Fibroblast of villous mesenchyme (primary cell): ENCODE measurements around the gene CDH23. TPM values are rescaled to one million over a fixed set of nuclear protein-coding genes. Genes with fewer than 3 reads are reported as not detected.

ENCODE experiments used
- DNase-seq: peaks from one replicate; pipeline ENCODE4 v3.0.0-alpha.2; 2010; ENCODE audit warnings: low read depth
- H3K4me3 ChIP-seq: 2 replicates; pipeline ENCODE4 v1.5.1; 2011; ENCODE audit warnings: low read depth, mild to moderate bottlenecking, low read length
- CTCF ChIP-seq: IDR thresholded peaks from 2 replicates; pipeline ENCODE4 v1.5.1; 2012; ENCODE audit warnings: low read depth, mild to moderate bottlenecking, low read length; ENCODE audit not compliant: insufficient read depth
- small RNA-seq: library from RNA; depleted of rRNA; stranded (forward); fragments of <200 nt; gene quantifications from one replicate; pipeline ENCODE3, GENCODE V24; 2012
- total RNA-seq: library from RNA; depleted of rRNA; stranded (reverse); fragments of >200 nt; gene quantifications from 2 replicates; pipeline ENCODE4 v1.2.3, GENCODE V29; 2012

The CDH23 gene
- total RNA-seq, 1 donor = under 0.01 TPM

DNA sequence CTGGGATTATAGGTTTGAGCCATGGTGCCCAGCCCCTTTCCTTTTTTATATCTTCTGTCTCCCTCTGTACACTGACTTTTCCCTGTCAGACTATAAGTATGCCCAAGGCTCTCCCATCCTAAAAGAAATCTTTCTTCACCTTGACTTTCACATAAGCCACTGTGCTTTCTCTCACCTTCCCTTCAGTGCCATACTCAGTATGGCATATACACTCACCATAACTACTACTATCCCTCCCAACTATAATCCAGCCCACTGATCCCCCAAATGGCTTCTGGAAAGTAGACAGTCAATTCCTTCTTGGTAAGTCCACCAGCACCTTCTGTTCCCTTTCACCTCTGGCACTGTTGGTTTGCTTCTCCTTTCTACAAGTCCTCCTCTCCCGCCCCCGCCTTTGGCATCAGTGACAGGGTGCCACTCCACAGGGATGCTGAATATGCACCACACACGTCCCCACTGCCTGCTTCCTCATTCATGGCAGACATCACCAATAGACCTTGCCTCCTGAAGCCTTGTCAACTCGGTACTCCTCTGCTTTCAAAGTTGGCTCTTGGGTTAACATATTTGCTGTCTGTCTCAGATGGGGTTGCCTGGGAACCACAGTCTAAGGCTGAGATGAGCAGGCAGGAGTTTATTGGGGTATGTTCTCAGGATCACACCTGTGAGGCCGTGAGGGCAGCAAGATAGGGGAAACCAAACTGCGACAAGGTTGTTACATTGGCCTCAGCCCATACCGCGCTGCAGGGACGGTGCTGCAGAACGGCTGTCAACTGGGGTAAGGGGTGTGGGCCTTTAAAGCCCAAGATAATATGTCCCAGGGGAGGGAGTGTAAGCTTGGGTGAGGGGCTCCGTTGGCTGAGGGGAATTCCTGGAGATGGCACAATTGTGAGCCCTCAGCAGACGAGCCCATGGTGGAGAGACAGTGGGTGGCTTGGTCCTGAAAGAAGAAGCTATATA is 461.5 kb downstream of the CDH23 start:
- H3K4me3 ChIP-seq = no peak overlapping the region
- TF ChIP-seq CTCF = no peak
- DNase-seq = no peak

DNA sequence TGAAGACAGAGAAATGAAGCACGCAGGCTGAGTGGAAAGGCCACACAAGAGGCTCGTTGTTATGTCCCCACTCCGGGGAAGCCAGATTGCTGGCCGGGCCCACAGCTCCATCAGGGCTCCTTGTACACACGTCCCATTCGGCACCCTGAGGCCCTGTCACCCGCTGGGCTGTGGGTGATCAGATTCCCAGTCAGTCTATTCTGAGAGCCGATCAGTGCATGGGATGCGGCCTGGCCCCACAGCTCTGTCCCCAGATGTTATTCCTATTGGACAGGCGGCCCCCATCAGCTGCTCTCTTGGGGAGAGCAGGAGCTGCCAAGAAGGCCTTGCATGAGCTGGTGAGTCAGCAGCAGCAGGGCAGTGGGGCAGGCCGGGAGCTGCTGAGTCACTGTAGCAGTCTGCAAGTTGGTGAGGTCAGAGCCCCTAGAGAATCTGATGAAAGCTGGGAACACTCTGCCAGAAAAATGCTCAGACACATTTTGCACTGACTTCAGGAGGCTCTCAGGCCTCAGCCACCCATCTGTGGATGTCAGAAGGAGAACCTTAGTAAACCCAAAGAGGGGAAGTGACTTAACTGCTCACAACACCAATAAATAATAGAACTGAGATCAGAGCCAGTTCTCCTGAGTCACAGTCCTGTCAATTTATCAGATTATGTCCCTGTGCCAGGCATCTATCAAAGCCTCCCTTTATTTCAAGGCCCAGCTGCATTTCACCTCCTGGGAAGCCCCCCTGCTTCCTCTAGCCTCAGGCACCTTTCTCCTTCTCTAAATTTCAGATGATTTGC is 463.7 kb downstream of the CDH23 start:
- no peak overlapping the region for H3K4me3 ChIP-seq
- no peak for TF ChIP-seq CTCF
- peak; percentile 100 for DNase-seq

GRCh38 chr10:71863203-71863602 is 466.5 kb downstream of the CDH23 start:
- no peak overlapping the region for H3K4me3 ChIP-seq
- DNase-seq = peak; percentile 16
- no peak for TF ChIP-seq CTCF

- no peak overlapping the region for H3K4me3 ChIP-seq
- TF ChIP-seq CTCF = no peak
- DNase-seq = peak; percentile 58
Measured at GRCh38 chr10:71864911-71865361, 468.2 kb downstream of the CDH23 start.

Small RNAs within 50 kb of the gene (small RNA-seq; reads per million reads assigned to genes)
- gene MIR7152 = not detected
- not detected for gene RNU7-38P

Other genes starting within 250 kb of the CDH23 start
- gene UNC5B, start 184.3 kb upstream of the CDH23 start, total RNA-seq = 9.9 and 37.0 TPM in 2 replicates
- 1.6 and 2.2 TPM in 2 replicates for gene SLC29A3, start 77.7 kb upstream of the CDH23 start, total RNA-seq